ENCODE results near the gene HS3ST5.

The HS3ST5 gene

GRCh38 chr6:114162691-114163347 lies 180.0 kb downstream of the HS3ST5 start:
- Histone ChIP-seq H3K27me3 (replicated peaks) (no peaks in the 10 kb centered on the region), H3K36me3 (replicated peaks) (no peaks in the 10 kb centered on the region), H3K4me3 (ENCODE audit: low read depth, low read length) (no peak overlapping the region), H3K27ac (no peak overlapping the region)
- in situ Hi-C loops (cut with HindIII; ENCODE audit: low pct_ligation_motif_present, low sequenced_read_pairs) = no loop called here
- TF ChIP-seq CTCF (IDR thresholded peaks at IDR 0.05; ENCODE audit: low read depth, low read length, missing control alignments) = no peak
- DNase-seq = no peak

DNA sequence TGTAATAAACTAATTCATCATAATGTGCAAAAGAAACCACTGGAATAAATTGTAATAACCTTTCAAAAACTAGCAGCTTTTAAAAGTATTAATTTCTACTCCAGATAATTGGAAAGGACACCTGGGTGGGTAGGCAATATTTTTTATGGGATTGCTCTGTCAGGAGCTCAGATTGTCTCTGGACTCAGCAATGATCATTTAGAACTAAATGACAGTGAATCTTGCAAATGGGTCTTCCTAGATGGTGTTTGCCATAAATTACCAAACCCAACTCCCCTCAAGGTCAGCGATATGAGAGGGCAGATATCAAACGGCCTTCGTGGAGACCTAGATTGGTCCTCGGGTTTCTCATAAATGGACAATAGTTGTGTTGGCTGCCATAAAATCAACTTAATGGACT lies 181.9 kb downstream of the HS3ST5 start:
- no peak for DNase-seq
- TF ChIP-seq CTCF (IDR thresholded peaks at IDR 0.05; ENCODE audit: low read depth, low read length, missing control alignments) = no peak
- Histone ChIP-seq H3K36me3 (replicated peaks) (no peaks in the 10 kb centered on the region), H3K4me3 (ENCODE audit: low read depth, low read length) (no peak overlapping the region), H3K27ac (no peak overlapping the region), H3K27me3 (replicated peaks) (no peaks in the 10 kb centered on the region)
- in situ Hi-C loops (cut with HindIII; ENCODE audit: low pct_ligation_motif_present, low sequenced_read_pairs) = no loop called here

DNA sequence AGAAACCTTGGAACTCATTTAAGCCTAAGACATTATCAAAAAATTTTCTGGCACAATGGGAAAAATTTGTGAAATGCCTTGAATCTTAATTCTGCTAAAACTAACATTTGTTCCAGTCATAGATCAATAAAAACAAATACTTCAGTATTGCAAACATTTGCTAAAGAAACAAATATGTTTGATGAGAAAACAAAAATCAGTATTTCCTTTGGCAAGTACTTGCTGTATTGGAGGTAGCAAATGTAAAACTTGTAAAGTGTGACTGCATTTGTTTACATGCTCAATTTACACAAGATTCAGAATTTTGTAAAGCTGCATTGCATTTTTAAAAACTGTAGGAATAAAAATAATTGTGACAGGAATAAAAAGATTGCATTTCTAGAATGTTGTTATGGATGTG lies 183.1 kb downstream of the HS3ST5 start:
- TF ChIP-seq CTCF (IDR thresholded peaks at IDR 0.05; ENCODE audit: low read depth, low read length, missing control alignments) = no peak
- no peak for DNase-seq
- in situ Hi-C loops (cut with HindIII; ENCODE audit: low pct_ligation_motif_present, low sequenced_read_pairs) = no loop called here

GRCh38 chr6:114158838-114159694 lies 183.8 kb downstream of the HS3ST5 start:
- Histone ChIP-seq H3K36me3 (replicated peaks) (no peaks in the 10 kb centered on the region), H3K27ac (no peak overlapping the region), H3K4me3 (ENCODE audit: low read depth, low read length) (no peak overlapping the region), H3K27me3 (replicated peaks) (no peaks in the 10 kb centered on the region)
- in situ Hi-C loops (cut with HindIII; ENCODE audit: low pct_ligation_motif_present, low sequenced_read_pairs) = no loop called here
- DNase-seq = no peak
- TF ChIP-seq CTCF (IDR thresholded peaks at IDR 0.05; ENCODE audit: low read depth, low read length, missing control alignments) = no peak

More for the DNA sequence above, 183.1 kb downstream of the HS3ST5 start:
- Histone ChIP-seq H3K27me3 (replicated peaks) (no peaks in the 10 kb centered on the region), H3K27ac (no peak overlapping the region), H3K4me3 (ENCODE audit: low read depth, low read length) (no peak overlapping the region), H3K36me3 (replicated peaks) (no peaks in the 10 kb centered on the region)

- in situ Hi-C loops (cut with HindIII; ENCODE audit: low pct_ligation_motif_present, low sequenced_read_pairs) = no loop called here
Measured at GRCh38 chr6:114158411-114158810, 184.4 kb downstream of the HS3ST5 start.

More at GRCh38 chr6:114158411-114158810, 184.4 kb downstream of the HS3ST5 start:
- no peaks in the 10 kb centered on the region for H3K27me3 ChIP-seq (replicated peaks)
- no peaks in the 10 kb centered on the region for H3K36me3 ChIP-seq (replicated peaks)
- no peak overlapping the region for H3K27ac ChIP-seq
- no peak for TF ChIP-seq CTCF (IDR thresholded peaks at IDR 0.05; ENCODE audit: low read depth, low read length, missing control alignments)
- H3K4me3 ChIP-seq (ENCODE audit: low read depth, low read length) = no peak overlapping the region
- no peak for DNase-seq

Measured in brain microvascular endothelial cell (primary cell).